GM18520 (cell line): Measurements from ENCODE around the gene KLHL15.

ENCODE experiments used
- ATAC-seq: cut with Tn5 transposase; IDR thresholded peaks from one replicate; pipeline ENCODE4 v1.9.1; 2021; ENCODE audit not compliant: unreplicated experiment

Gene KLHL15

DNA sequence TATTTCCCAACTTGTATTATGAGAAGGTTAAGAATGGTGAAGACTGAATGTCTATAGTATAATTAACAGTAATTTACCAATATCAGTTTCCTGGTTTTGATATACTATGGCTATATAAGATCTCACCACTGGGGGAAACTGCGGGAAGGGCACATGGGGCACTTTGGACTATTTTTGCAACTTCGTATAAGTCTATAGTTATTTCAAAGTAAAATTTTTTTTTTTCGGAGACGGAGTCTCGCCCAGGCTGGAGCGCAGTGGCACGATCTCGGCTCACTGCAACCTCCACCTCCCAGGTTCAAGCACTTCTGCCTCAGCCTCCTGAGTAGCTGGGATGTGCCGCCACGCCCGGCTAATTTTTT is 73.1 kb downstream of the KLHL15 start:
- ATAC-seq = no peak

DNA sequence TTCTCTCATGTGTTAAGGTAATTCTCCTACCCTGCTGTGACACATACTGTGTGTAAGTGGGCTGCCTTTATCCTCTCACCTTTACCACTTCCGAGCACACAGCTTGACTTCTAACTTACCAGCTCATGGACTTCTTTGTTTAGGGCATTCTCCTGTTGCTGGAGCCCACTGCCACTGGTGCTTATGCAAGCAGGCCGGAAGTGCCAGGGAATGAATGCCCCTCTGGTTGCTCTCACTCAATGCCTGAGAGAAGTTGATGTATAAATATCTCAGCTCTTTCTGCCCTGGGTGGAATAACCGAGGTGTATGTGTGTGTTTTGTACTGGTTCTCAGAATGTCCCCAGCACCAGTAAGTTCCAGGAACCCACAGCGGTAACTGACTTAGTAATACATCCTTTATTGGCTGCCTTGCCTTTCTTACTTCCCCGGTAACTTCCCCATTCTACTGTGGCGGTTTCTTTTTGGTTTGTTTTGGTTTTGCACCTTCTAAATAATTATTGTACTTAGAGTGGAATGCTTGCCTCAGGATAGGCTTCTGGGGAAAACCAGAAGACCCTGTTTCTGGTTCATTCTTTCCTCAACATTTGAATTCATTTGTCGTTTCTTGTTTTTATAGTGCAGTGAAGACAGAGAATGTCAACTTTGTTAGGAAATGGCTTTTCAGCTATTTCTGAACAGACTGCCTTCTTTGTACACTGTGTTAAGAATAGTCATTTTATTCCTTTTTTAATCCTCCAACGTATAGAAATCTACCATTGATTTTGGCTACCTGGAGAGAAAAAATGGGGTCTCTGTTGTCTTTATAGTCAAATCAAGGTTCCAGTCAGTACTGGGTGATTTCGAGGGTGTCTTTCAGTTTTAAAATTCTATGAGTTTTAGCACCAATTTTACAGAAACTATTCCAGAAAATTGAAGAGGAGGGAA is 73.7 kb downstream of the KLHL15 start:
- peak; percentile 89 for ATAC-seq

DNA sequence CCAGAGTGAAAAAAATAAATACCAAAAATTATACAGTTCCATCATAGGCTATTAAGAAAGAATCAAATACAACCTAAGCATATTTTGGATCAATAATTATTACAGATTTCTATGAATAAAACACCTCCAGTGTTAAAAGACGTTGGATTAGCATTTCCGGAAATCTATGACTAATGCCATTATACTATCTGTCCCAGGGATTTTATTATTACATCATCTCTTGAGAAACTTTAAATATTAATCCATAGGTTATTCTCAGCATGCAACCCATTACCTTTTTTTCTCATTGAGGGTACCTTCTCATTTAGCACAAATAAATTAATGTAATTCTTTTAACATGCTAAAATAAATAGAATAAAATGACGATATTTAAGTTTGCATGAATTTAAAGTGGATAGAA is 74.6 kb downstream of the KLHL15 start:
- ATAC-seq = no peak

DNA sequence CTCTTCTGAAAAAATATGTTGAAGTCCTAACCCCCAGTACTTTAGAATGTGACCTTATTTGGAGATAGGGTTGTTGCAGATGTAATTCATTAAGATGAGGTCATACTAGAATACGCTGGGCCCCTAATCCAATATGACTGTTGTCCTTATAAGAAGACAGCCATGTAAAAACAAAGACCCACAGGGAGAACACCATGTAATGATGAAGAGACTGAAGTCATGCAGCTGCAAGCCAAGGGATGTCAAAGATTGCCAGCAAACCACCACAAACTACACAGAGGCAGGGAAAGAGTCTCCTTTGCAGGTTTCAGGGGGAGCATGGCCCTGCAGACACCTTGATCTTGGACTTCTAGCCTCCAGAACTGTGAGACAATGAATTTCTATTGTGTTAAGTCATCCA is 81.8 kb downstream of the KLHL15 start:
- ATAC-seq = no peak

DNA sequence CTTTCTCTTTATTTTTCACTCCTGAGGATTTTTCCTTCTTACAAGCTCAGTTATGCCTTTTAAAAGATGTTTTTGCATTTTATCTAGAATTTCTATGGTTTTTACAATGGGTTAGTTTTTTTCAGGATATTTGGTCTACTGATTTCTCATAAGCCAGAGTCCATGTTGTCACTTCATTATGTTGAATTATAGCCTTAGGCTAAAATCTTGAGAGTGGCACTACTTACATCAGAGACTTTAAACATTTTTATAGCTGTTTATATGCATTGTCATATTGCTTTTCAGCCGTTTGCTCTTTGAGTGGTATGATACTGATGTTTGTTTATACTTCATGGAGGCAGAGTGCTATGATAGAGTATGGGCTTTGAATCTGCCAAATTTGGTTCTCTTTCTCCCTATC is 82.8 kb downstream of the KLHL15 start:
- no peak for ATAC-seq

DNA sequence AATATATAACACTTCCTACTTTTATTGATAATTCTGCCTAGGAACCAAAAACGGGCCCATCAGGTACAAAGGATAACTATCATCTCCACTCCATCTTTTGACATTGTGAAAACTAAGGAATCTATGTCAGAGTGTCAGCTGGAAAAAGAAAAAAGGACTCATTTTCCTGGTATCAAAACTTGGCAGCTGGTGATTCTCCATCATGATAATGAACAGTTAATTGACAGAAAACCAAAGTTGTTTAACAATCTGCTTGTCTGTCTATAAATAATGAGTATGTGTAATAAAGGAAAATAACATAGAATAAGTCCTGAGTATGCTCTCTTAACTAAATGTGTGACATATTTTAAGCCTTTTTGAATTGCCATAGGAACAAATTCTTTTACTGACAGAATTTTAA is 87.8 kb downstream of the KLHL15 start:
- ATAC-seq = no peak

DNA sequence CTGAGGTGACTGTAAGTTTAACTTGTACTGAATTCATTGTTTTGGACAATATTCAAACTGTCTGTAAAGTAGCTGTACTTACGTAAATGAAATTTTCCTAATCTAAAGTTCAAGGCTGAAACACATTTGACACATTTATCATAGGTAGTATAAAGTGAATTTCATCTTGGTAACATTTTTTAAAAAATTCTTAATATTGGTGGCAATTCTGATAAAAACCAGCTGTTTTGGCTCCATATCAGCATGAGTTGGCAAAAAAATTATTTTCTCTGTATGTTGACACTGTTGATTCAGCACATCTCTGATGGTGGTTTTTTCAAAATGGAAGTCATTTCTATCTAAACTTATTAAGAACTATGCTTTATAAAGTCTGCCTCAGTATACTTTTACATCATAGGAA is 88.3 kb downstream of the KLHL15 start:
- no peak for ATAC-seq

DNA sequence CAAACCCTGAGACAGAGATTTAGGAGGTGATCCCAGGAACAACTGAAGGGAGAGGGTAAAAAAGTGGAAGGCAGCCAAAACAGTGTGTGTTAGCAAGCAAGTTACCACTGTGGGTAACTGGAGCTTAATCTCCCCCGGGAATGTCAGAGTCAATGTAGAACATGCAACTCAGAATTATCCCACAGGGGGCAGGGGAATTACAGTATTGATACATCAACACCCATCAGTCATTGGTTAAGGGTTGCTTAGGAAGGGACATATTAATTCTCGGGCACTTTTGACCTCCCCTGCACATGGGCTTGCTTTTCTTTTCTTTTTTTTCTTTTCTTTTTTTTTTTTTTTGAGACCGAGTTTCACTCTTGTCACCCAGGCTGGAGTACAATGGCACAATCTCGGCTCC is 89.9 kb downstream of the KLHL15 start:
- no peak for ATAC-seq

DNA sequence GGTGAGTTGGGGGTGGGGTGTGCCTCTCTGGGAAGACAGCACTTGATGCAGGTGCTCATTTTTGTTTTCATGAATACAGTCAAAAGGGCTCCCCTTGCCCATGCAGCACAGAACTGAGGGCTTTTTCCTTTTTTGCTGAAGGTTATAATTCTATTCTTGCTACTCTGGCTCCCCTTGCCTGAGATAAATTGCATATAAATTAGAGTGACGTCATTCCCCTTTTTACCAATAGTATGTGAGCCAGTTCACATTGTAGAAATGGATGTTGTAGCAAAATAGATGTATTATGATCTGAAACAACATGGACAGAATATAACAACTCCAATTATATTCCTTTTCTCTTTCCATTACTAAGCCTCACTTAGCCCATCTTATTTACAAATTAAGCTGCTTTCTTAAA is 90.8 kb downstream of the KLHL15 start:
- ATAC-seq = no peak

DNA sequence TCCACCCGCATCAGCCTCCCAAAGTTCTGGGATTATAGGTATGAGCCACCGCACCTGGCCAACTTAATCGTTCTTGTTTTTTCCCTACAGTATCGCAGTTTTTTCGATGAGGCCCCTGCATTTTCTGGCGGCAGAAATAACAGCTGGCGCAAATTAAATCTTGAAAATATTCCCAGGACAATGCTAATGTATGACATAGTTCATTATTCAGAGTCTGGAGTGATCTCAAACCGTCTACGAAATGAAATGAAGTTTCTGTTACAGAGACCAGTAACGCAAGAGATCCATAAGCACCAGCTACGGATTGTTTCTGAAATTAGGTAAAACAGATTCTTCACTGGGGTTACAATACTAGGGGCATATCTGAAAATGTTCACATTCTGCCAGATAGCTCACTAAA is 91.9 kb downstream of the KLHL15 start:
- no peak for ATAC-seq
